Stimulated activated naive CD4-positive, alpha-beta T cell (primary cell): Measurements from ENCODE around the gene SLIT1.

Source experiments
- DNase-seq, 6 experiments: peaks; one replicate each; lab custom pipeline; 2025; lab: John Stamatoyannopoulos, UW

SLIT1 gene

DNA sequence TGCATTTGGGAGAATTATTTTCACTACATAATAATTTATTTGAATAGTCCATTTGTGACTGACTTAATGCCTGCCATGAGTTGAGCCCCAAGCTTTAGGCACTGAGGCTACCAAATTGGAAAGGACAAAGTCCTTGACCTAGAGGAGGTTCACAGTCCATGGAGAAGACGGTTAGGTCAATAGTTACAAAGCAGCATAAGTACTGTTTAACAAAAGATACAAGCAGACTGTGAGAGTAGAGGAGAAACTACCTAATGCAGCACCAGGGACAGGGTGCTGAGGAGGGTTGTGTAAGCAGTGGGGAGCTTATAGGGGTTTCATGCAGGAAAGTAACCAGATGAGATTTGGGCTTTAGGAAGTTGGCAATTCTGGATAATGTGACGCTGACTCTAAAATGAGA is 214.4 kb downstream of the SLIT1 start:
- DNase-seq = no peak

DNA sequence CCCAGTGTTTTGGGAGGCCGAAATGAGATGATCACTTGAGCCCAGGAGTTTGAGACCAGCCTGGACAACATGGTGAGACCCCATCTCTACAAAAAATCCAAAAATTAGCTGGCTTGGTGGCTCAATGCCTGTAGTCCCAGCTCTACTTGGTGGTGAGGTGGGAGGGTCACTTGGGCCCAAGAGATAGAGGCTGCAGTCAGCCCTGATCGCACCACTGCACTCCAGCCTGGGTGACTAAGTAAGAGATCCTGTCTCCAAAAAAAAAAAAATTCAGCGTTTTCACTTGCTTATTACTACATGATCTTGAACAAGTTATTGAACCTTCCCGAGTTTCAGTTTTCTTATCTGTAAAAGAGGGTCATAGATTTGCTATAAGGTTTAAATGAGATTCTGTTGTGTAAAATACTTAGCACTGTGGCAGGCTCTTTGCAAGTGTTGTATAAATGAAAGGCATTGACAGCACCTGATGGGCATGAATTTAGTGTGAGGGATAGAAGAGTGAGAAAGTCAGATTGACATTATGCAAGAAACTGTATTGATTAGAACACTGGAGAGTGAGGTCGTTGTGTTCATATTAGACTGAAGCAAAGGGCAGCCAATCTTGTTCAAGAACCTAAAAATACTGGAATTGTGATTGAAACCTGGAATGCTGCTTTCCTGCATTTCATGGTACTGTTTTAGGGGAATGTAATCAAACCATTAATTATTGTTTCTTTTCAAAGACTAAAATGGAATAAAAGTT is 216.9 kb downstream of the SLIT1 start:
- DNase-seq = no peak

DNA sequence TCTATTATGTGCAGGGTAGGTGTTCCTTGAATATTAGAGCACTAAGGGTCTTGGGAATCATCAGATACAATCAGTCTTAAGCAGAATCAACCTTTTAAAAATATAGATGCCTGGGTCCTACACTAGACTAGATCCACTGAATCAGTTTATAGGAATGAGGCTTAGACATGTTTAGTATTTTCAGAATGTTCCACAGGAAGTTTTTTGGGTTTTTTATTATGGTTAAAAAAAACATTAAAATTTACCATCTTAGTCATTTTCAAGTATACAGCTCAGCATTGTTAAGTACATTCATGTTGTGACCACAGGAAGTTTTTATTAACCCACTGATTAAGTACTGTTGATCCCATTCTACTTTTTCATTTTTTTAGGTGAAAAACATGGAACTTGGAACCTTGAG is 217.9 kb downstream of the SLIT1 start:
- no peak for DNase-seq

DNA sequence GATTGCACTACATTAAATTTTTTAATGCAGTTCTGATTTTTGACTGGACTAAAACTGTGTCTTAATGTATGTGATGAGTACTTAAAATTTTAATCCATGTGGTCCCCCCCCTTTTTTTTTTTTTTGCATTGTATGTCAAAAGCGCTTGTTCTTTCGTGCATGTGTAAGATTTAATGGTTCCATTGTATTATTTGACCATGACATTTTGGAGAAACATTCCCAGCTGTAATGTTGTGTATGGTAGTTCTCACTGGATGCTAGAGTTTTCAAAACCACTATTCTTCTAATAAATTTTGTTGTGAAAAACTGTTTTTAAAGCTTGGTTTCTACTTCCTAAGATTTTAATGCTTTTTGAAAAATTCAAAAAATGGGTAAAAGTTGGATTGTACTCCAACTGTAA is 221.6 kb downstream of the SLIT1 start:
- DNase-seq = no peak

DNA sequence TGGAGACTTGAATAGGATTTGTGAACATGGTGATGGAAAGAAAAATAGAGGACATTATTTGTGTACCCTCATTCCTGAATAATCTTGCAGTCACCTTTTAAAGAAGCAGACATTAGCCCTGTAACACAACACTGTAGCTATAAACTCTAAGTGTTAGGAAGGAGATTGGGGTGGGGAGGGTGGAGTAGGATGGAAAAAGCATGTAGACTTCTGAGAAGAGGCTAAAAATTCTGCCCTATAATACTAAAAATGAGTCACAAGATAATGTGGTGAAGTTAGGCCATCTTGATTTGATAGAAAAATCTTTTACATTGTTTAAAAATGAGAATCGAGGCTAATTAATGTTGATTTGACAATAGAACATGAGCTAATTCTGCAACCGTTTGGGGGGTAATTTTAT is 224.9 kb downstream of the SLIT1 start:
- DNase-seq = no peak

DNA sequence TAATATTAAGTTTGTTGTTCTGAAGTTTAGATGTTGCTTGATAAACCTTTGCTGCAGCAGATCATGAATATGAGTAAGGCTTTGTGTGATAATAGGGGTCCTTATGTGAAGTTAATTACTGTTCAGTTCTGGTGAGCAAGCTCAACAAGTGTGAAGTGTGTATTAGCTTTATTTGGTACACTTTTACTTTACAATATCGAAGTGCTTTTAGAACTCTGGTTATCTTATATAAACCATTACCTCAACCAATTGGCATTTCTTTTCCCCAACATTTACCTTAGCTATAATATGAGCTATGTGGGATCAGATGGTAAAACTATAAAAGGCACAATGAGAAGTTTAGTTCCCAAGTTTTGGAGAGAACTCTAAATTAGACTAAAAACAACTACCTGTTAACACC is 226.0 kb downstream of the SLIT1 start:
- DNase-seq = no peak

DNA sequence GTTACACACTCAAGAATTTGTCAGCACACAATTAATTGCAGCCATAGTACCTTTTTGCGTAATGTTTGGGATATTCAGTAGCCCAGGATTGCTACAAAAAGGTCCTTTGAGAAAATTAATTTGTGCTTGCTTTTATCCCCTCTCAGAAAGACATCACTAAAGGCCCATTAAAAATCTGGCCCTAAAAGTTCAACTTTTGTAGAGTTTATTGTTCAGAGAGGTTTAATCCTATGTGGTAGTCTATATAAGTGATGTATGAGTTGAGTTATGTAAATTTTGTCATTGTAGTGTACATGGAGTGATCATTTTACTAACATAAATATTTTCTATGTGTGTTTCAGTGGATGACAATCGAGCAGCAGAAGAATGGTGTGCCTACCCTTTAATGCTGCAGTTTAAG is 227.7 kb downstream of the SLIT1 start:
- DNase-seq = no peak

DNA sequence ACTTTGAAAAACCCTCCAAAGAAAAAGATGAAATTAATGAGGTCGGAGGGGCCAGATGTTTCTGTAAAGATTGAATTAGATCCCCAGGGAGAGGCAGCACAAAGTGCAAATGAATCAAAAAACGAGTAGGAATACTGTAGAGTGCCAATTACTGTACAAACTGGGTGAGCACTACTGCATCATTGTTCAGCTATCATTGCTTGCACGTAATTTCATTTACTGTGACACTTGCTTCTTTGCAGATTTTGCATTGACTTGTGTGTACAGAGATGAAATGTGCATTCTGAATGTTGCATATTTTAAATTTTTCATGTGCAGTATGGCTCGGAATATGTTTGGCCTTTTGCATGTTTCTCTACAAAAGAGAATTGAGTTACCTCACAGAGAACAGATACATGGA is 230.0 kb downstream of the SLIT1 start:
- no peak for DNase-seq

DNA sequence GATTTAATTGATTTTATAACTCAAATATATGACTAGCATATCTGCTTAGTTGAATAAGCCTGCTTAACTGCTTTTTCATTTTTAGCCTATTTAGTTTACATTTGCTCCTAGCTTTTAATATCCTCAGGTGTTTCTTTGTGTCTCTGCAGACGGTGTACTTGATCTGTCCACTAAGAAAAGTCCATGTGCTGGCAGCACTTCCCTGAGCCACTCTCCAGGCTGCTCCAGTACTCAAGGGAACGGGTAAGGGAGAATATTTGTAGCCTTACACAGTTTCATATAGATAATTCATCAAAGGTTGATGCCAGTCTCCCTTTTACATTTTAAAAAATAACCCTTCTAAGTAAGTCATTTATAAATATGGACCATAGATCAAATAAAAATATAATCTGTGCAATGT is 233.8 kb downstream of the SLIT1 start:
- DNase-seq = no peak

DNA sequence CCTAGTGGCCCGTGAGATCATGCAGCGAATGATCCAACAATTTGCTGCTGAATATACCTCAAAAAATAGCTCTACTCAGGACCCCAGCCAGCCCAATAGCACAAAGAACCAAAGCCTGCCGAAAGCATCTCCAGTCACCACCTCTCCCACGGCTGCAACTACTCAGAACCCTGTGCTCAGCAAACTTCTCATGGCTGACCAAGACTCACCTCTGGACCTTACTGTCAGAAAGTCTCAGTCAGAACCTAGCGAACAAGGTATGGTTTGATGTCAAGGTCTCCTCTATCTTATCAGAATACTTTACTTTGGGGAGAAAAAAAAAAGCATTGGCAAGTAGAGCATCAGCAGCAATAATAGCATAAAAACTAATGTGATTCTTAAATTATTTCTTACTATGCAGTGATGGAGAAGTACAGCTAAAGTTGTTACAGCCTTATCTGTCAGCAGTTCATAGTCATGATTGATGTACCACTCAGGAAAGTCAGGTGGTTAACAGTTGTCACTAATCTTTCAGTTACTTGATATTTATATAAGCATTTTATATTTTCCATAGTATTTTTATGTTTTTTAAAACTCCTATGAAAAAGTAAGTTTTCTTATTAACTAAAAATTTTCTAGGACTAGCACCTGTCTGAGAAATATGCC is 236.6 kb downstream of the SLIT1 start:
- DNase-seq = no peak
